Measurements from ENCODE around the gene USP12.

Gene USP12

DNA sequence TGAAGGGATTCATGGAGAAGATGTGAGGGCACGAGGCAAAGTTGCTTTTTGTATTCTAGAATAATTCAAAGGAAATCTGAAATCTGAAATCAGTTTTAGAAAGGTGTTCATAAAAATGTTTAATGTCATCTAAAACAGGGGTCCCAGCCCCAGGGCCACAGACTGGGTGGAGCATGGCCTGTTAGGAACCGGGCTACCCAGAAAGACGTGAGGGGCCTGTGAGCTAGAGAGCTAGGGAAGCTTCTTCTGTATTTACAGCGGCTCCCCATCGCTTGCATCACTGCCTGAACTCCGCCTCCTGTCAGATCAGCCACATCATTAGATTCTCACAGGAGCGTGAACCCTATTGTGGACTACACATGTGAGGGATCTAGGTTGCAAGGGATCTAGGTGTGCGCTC is 151.2 kb downstream of the USP12 start:
- no peak overlapping the region for H3K4me3 Mint-ChIP-seq
- H3K27me3 Mint-ChIP-seq: peaks cover 2% of the 10 kb centered on the region
- H3K27ac Mint-ChIP-seq: no peak overlapping the region
- no peaks in the 10 kb centered on the region for H3K36me3 Mint-ChIP-seq
- H3K4me1 Mint-ChIP-seq (ENCODE audit: low read depth): no peaks in the 10 kb centered on the region
- H3K9me3 Mint-ChIP-seq (ENCODE audit: low read depth): no peaks in the 10 kb centered on the region

DNA sequence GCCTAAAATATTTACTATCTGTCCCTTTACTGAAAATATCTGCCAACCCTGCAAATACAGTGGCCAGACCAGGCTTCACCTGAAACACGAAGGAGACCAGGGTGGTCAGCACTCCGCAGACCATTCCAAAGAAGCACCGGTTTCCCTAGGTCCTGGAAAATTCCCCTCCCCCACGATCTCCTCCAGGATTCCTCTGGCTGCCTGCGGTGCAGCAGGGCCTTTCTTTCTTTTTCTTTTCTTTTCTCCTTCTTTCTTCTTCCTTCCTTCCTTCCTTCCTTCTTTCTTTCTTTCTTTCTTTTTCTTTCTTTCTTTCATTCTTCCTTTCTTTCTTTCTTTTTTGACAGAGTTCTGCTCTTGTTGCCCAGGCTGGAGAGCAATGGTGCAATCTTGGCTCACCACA is 152.7 kb downstream of the USP12 start:
- Mint-ChIP-seq H3K27ac (no peak overlapping the region), H3K4me3 (no peak overlapping the region), H3K9me3 (ENCODE audit: low read depth) (no peaks in the 10 kb centered on the region)

DNA sequence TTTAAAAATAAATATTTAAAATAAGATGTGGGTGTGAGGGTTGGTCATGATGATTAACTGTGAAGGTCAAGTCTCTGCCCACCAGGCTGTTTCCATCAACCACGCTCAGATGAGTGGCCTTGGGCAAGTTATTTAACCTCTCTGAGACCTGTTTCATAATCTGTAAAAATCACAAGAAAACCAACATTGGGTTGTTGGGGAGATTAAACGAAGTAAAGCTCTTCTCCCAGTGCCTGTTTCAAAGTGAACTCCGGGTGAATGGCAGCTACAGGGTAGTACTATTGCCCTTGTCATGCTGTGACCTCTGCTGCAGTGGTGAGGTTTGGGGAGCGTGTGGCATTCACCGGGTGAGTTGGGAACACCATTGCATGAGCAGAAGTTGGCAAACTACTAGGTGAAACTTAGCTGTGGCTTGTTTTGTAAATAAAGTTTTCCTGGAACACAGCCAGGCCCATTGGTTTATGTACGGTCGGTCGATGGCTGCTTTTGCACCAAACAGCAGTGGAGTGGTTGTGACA is 153.2 kb downstream of the USP12 start:
- Mint-ChIP-seq H3K27me3 (peaks cover 2% of the 10 kb centered on the region), H3K27ac (no peak overlapping the region), H3K4me3 (no peak overlapping the region), H3K9me3 (ENCODE audit: low read depth) (no peaks in the 10 kb centered on the region), H3K4me1 (ENCODE audit: low read depth) (no peaks in the 10 kb centered on the region), H3K36me3 (no peaks in the 10 kb centered on the region)

More for the DNA sequence above, 152.7 kb downstream of the USP12 start:
- H3K4me1 Mint-ChIP-seq (ENCODE audit: low read depth): no peaks in the 10 kb centered on the region
- no peaks in the 10 kb centered on the region for H3K36me3 Mint-ChIP-seq
- peaks cover 2% of the 10 kb centered on the region for H3K27me3 Mint-ChIP-seq

DNA sequence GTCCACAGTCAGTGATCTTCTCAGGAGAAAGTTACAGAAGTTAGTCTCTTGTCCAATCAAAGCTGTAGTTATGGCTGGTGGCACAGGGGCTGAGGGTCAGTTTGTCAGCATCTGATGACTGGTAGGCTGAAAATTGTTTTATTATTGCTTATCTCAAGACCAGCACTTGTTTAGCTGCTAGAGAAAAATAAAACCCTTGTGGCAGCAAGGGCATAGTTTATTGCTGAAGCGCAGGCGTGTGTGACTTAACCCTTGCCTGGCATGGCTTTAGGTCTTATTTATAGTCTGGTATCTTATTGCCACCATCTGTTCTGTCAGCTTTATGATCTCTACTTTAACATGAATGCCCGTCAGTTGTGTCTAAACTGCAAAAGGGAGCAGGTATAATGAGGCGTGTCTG is 154.7 kb downstream of the USP12 start:
- Mint-ChIP-seq H3K27ac (no peak overlapping the region), H3K27me3 (peaks cover 2% of the 10 kb centered on the region), H3K4me3 (no peak overlapping the region), H3K36me3 (no peaks in the 10 kb centered on the region), H3K4me1 (ENCODE audit: low read depth) (no peaks in the 10 kb centered on the region), H3K9me3 (ENCODE audit: low read depth) (no peaks in the 10 kb centered on the region)

Measured in activated naive CD8-positive, alpha-beta T cell (primary cell).